Measurements from ENCODE around the gene ARL15.

Gene ARL15

DNA sequence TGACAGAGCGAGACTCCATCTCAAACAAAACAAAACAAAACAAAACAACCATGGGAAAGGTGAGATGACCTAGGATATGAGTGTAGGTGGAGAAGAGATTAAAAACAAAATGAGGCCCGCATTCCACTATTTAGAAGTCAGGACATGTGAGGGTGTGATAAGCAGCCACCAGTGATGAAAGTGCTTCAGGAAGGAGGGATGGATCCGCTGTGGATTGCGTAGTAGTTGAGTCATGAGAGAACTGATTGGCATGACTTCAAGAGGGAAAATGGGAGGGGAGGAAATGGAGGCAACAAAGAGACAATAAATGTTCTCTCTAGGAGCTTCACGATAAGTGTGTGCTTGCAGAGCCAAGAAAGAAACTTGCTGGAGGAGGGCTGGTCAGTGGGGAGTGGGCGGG lies 367.6 kb downstream of the ARL15 start:
- H3K4me3 ChIP-seq (ENCODE audit: low read length) = no peak overlapping the region
- no peaks in the 10 kb centered on the region for H3K27me3 ChIP-seq (ENCODE audit: control insufficient read depth, insufficient read depth, low read length)
- peaks cover 12% of the 10 kb centered on the region for H3K4me1 ChIP-seq (ENCODE audit: control insufficient read depth, insufficient read depth, low read length)
- H3K36me3 ChIP-seq (ENCODE audit: control insufficient read depth, insufficient read depth, low read length) = no peaks in the 10 kb centered on the region
- H3K9ac ChIP-seq (ENCODE audit: low read length) = no peak overlapping the region
- no peaks in the 10 kb centered on the region for H3K9me3 ChIP-seq (ENCODE audit: control insufficient read depth, low read length)

DNA sequence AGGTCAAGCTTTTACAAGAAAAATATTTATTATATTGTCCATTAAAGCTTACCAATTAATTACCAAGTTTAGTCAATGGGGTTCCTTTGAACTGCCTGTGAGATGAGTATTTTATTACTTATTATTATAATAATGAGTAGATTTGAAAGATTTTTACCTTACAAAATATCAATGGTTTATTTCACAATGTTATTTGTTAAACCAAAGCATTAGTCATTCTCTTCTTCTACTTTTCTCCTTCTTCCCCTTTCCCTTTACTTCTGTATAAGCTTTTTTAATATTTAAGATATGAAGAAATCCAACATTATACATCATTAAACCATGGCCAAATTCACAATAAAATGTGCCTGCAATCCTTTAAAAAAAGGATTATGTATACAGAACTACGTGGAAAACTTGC lies 369.5 kb downstream of the ARL15 start:
- Histone ChIP-seq H3K9me3 (ENCODE audit: control insufficient read depth, low read length) (no peaks in the 10 kb centered on the region), H3K9ac (ENCODE audit: low read length) (no peak overlapping the region), H3K36me3 (ENCODE audit: control insufficient read depth, insufficient read depth, low read length) (no peaks in the 10 kb centered on the region), H3K4me1 (ENCODE audit: control insufficient read depth, insufficient read depth, low read length) (peaks cover 5% of the 10 kb centered on the region), H3K27me3 (ENCODE audit: control insufficient read depth, insufficient read depth, low read length) (no peaks in the 10 kb centered on the region), H3K4me3 (ENCODE audit: low read length) (no peak overlapping the region)

DNA sequence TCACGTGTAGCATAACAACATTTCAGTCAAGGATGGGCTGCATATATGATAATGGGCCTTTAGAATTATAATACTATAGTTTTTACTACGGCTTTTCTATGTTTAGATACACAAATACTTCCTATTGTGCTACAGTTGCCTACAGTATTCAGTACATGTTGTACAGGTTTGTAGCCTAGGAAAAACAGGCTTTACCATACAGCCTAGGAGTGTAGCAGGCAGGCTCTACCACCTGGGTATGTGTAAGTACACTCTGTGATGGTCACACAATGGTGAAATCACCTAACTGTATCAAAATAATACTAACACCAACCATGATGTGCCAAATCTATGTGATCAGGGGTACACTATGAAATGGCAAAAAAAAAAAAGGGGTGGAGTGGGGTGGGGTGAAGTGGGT lies 372.9 kb downstream of the ARL15 start:
- no peaks in the 10 kb centered on the region for H3K36me3 ChIP-seq (ENCODE audit: control insufficient read depth, insufficient read depth, low read length)
- peaks cover 5% of the 10 kb centered on the region for H3K4me1 ChIP-seq (ENCODE audit: control insufficient read depth, insufficient read depth, low read length)
- H3K9ac ChIP-seq (ENCODE audit: low read length) = no peak overlapping the region
- no peak overlapping the region for H3K4me3 ChIP-seq (ENCODE audit: low read length)
- no peaks in the 10 kb centered on the region for H3K9me3 ChIP-seq (ENCODE audit: control insufficient read depth, low read length)
- no peaks in the 10 kb centered on the region for H3K27me3 ChIP-seq (ENCODE audit: control insufficient read depth, insufficient read depth, low read length)

DNA sequence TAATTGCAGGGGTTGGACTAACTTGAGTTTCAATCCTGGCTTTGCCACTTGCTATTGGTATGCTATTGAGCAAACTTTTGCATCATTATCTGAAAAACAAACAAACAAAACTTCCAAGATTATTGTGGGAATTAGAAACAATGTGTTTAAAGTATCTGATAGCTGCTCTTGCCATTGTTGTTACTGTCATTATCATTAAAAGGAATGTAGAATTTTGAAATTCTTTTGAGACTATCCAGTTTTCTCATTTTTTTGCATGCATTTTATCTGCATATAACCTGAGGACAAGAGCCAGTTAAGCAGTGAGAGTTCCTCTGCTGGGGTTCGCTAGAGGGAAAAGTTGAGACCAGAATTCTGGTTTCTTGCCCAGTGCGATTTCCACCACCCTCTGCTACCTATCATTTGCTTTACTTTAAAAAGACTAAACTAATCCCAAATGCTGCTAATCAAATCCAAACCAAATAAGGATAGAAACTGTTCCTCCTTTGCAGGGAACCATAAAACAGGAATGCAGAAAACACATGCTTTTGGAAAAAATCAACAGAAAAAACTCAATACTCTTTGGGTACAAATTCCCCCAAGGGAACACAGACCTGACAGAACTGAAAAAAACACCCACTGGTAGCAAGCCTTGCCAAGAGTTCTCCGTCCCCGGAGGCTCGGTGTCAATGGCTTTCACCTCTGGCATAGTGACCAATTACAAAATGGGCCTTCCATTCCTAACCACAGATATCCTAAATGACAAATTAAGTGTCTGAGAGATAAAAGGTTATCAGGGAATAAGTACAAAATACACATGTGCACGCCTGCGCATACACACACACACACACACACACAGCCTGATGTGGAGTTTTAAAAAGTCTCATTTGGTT lies 373.7 kb downstream of the ARL15 start:
- no peaks in the 10 kb centered on the region for H3K36me3 ChIP-seq (ENCODE audit: control insufficient read depth, insufficient read depth, low read length)
- no peaks in the 10 kb centered on the region for H3K9me3 ChIP-seq (ENCODE audit: control insufficient read depth, low read length)
- H3K4me3 ChIP-seq (ENCODE audit: low read length) = no peak overlapping the region
- H3K4me1 ChIP-seq (ENCODE audit: control insufficient read depth, insufficient read depth, low read length) = peaks cover 5% of the 10 kb centered on the region
- H3K27me3 ChIP-seq (ENCODE audit: control insufficient read depth, insufficient read depth, low read length) = no peaks in the 10 kb centered on the region
- H3K9ac ChIP-seq (ENCODE audit: low read length) = no peak overlapping the region

DNA sequence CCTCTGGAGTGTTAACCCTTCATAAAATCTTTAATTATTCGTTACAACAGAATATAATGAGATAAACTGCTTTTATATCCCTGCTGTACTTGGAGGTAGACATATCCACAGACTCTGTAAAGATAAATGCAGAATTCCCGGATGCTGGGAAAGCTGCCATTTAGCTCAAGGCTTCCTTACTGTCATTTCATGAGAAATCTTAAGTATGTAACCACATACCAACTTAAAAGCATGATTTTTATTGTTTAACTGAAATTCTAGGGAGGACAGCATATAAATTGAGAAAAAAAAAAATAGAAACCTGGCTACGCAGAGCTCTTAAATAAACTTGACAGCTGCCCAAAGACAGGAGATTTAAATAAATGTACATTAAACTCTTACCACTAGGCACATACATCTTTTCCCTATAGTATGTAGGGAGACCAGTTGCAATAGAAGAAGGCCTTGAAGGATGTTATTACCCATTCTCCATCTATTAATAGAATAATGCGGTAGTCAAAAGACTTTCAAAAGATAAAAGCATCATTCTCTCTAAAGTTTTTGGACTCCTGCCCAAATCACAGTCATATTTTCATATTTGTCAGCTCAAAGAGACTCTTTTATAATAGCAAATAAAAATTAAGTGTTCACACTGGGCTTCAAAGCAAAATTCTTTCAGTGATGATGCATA lies 376.1 kb downstream of the ARL15 start:
- Histone ChIP-seq H3K9ac (ENCODE audit: low read length) (no peak overlapping the region), H3K4me1 (ENCODE audit: control insufficient read depth, insufficient read depth, low read length) (peaks cover 5% of the 10 kb centered on the region)

DNA sequence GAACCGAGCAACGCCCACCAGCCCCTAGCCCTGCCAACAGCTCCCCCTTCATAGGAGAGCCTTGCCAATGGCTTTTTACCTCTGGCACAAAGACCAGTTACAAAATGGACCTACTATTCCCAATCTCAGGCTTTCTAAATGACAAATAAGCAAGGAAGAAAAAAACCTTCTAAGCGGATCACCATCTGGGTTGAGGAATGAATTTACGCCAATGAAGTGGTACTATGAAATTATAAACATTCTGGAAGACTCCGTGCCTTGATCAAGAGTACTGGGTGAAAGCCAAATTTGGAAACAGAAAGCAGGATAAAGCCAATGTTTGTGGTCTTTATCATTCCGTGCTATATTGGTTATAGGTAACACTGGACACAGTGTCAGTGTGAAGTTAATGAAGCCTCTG lies 378.0 kb downstream of the ARL15 start:
- Histone ChIP-seq H3K4me3 (ENCODE audit: low read length) (no peak overlapping the region), H3K9ac (ENCODE audit: low read length) (no peak overlapping the region), H3K36me3 (ENCODE audit: control insufficient read depth, insufficient read depth, low read length) (no peaks in the 10 kb centered on the region), H3K9me3 (ENCODE audit: control insufficient read depth, low read length) (no peaks in the 10 kb centered on the region), H3K27me3 (ENCODE audit: control insufficient read depth, insufficient read depth, low read length) (no peaks in the 10 kb centered on the region), H3K4me1 (ENCODE audit: control insufficient read depth, insufficient read depth, low read length) (peaks cover 4% of the 10 kb centered on the region)

More for the DNA sequence above, 376.1 kb downstream of the ARL15 start:
- Histone ChIP-seq H3K36me3 (ENCODE audit: control insufficient read depth, insufficient read depth, low read length) (no peaks in the 10 kb centered on the region), H3K27me3 (ENCODE audit: control insufficient read depth, insufficient read depth, low read length) (no peaks in the 10 kb centered on the region), H3K4me3 (ENCODE audit: low read length) (no peak overlapping the region), H3K9me3 (ENCODE audit: control insufficient read depth, low read length) (no peaks in the 10 kb centered on the region)

DNA sequence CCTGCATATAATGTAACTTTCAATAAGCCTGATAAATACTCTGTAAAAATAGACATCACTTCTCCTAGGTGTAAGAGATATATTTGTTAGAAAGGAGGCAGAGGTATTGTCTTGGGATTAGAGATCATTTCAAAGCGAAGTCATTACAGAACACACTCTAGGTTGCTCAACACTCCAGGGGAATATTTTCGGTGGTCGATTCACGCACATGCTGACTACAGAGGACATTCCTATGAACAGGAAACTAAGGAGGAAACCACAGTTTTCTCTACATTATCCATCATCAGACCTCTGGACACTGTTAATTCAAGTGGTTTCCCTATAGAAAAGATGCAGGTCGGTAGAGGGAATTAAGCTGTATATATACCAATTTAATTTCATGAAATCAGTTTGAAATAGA lies 379.9 kb downstream of the ARL15 start:
- Histone ChIP-seq H3K4me1 (ENCODE audit: control insufficient read depth, insufficient read depth, low read length) (no peaks in the 10 kb centered on the region), H3K4me3 (ENCODE audit: low read length) (no peak overlapping the region), H3K27me3 (ENCODE audit: control insufficient read depth, insufficient read depth, low read length) (no peaks in the 10 kb centered on the region), H3K9ac (ENCODE audit: low read length) (no peak overlapping the region), H3K36me3 (ENCODE audit: control insufficient read depth, insufficient read depth, low read length) (no peaks in the 10 kb centered on the region), H3K9me3 (ENCODE audit: control insufficient read depth, low read length) (no peaks in the 10 kb centered on the region)

DNA sequence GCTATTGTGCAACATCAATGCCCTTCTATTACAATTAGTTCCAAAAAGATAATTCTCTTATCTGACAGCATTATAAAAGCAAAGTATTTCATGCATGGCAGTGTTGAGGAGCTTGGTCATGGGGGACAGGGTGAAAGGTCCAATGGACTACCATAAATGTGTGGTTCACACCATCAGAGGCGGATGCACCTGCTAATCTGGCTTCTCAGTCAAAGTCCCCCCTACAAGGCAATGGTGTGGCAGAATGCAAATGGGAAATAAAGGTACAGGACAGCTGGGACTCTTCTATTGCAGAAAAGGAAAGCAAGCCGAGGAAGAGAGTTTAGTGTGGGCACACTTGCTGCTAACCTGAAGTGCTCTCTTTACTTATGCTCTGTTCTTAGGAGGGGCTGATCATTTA lies 380.8 kb downstream of the ARL15 start:
- Histone ChIP-seq H3K9me3 (ENCODE audit: control insufficient read depth, low read length) (no peaks in the 10 kb centered on the region), H3K36me3 (ENCODE audit: control insufficient read depth, insufficient read depth, low read length) (no peaks in the 10 kb centered on the region), H3K4me3 (ENCODE audit: low read length) (no peak overlapping the region), H3K27me3 (ENCODE audit: control insufficient read depth, insufficient read depth, low read length) (no peaks in the 10 kb centered on the region), H3K9ac (ENCODE audit: low read length) (no peak overlapping the region), H3K4me1 (ENCODE audit: control insufficient read depth, insufficient read depth, low read length) (no peaks in the 10 kb centered on the region)

DNA sequence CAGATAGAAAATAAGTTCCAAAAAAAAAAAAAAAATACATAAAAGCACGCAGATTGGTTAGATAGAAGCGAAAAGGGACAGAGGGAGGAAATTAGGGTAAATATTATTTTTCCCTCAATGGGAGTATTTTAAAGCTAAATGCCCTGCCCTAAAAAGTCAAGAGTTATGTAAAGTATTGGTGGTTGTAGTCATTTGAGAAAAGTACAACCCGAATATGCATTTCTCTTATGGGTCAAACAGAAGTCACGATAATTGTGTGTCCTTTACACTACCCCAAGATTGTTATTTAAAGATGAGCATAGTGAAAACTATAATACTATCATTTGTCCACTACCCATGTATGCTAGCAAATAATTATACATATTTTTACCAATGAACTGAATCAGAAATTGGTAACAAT lies 381.2 kb downstream of the ARL15 start:
- Histone ChIP-seq H3K27me3 (ENCODE audit: control insufficient read depth, insufficient read depth, low read length) (no peaks in the 10 kb centered on the region), H3K9me3 (ENCODE audit: control insufficient read depth, low read length) (no peaks in the 10 kb centered on the region), H3K9ac (ENCODE audit: low read length) (no peak overlapping the region), H3K36me3 (ENCODE audit: control insufficient read depth, insufficient read depth, low read length) (no peaks in the 10 kb centered on the region), H3K4me1 (ENCODE audit: control insufficient read depth, insufficient read depth, low read length) (no peaks in the 10 kb centered on the region), H3K4me3 (ENCODE audit: low read length) (no peak overlapping the region)

DNA sequence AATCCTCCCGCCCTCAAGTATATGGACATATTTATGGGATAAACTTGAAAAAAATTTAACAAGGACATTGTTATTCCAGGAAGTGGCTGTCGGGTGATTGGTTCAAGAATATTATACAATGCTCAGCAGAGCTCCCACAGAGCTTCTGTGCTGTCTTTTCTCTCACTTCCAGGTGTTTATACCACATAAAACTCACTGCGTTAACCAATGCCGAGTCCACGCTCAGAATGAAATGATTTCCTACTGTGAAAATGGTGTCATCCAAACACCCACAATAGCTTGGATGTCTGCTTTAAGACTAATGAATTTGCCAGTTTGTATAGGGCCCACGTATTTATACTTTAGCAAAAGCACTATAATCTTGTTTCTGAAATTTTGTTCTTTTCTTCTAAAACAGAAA lies 381.7 kb downstream of the ARL15 start:
- H3K9ac ChIP-seq (ENCODE audit: low read length) = no peak overlapping the region
- no peaks in the 10 kb centered on the region for H3K27me3 ChIP-seq (ENCODE audit: control insufficient read depth, insufficient read depth, low read length)
- no peaks in the 10 kb centered on the region for H3K4me1 ChIP-seq (ENCODE audit: control insufficient read depth, insufficient read depth, low read length)
- no peaks in the 10 kb centered on the region for H3K36me3 ChIP-seq (ENCODE audit: control insufficient read depth, insufficient read depth, low read length)
- no peaks in the 10 kb centered on the region for H3K9me3 ChIP-seq (ENCODE audit: control insufficient read depth, low read length)
- H3K4me3 ChIP-seq (ENCODE audit: low read length) = no peak overlapping the region

DNA sequence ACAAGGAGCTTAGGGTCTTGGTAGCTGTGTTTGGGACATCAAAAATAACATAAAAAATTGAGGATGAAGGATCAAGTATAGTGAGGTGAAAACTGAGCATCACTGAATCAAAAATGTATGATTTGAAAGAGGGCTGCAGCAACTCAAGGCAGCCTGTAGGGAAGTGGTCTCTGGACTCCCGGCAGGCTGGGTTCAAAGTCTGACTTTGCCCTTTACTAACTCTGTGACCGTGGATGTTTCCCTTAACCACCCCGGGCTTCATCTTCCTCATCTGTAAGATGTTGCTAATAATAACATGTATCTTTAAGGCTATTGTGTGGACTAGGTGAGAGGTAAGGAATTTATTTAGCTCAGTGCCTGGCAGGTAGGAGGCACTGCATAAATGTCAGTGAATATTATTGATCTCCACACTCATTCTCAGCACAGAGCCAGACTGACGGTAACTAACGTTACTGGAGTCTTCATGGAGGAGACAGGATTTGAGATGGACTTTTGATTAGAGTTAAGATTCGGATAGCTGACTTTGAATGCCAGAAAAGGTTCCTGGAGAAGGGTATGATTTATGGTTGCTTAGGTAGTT lies 382.6 kb downstream of the ARL15 start:
- Histone ChIP-seq H3K27me3 (ENCODE audit: control insufficient read depth, insufficient read depth, low read length) (no peaks in the 10 kb centered on the region), H3K4me3 (ENCODE audit: low read length) (no peak overlapping the region), H3K36me3 (ENCODE audit: control insufficient read depth, insufficient read depth, low read length) (no peaks in the 10 kb centered on the region), H3K9me3 (ENCODE audit: control insufficient read depth, low read length) (no peaks in the 10 kb centered on the region), H3K4me1 (ENCODE audit: control insufficient read depth, insufficient read depth, low read length) (no peaks in the 10 kb centered on the region), H3K9ac (ENCODE audit: low read length) (no peak overlapping the region)

DNA sequence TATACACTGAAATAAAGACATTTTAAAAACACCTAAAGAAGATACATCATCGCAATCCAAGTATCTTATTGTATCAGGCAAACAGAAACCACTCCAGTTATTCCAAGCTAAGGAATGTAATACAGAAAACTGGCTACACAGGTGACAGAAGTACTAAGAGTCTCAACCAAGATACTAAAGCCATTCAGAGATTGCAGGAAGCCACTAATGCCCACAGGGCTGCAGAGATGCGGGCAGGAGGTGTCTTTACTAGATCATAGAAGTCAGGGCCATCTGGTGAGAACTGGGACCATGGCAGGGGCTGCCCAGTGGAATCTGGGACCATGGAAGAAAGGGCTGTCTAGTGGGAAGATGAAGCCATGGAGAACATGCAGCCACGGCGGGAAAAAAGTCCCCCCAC lies 384.3 kb downstream of the ARL15 start:
- Histone ChIP-seq H3K4me1 (ENCODE audit: control insufficient read depth, insufficient read depth, low read length) (no peaks in the 10 kb centered on the region), H3K27me3 (ENCODE audit: control insufficient read depth, insufficient read depth, low read length) (no peaks in the 10 kb centered on the region), H3K9ac (ENCODE audit: low read length) (no peak overlapping the region), H3K9me3 (ENCODE audit: control insufficient read depth, low read length) (no peaks in the 10 kb centered on the region), H3K4me3 (ENCODE audit: low read length) (no peak overlapping the region), H3K36me3 (ENCODE audit: control insufficient read depth, insufficient read depth, low read length) (no peaks in the 10 kb centered on the region)

Measured in mucosa of stomach (tissue), 1 donor.